Lung (tissue), 12 donors: Measurements from ENCODE around the gene PCIF1. TPM values are rescaled to one million over a fixed set of nuclear protein-coding genes. Genes with fewer than 3 reads are reported as not detected.

ENCODE experiments used
- ATAC-seq: fragments of 200-7000 bp; cut with Tn5 transposase; one replicate; pipeline ENCODE4 v1.9.1; 2020; ENCODE audit warnings: moderate number of reproducible peaks; ENCODE audit not compliant: insufficient read depth, low FRiP score
- DNase-seq, 3 donors: peaks; one replicate each; pipeline ENCODE4 v3.0.0-alpha.2; 2013 to 2017
- H3K27ac ChIP-seq, 2 donors: one replicate each; pipeline ENCODE4 v1.5.1; 2013; ENCODE audit warnings: mild to moderate bottlenecking in 2 of 2, moderate library complexity in 2 of 2, control low read depth in 1 of 2, inconsistent platforms in 1 of 2, low read depth in 1 of 2, low read length in 1 of 2
- H3K27me3 ChIP-seq, 3 donors: one replicate each; pipeline ENCODE4 v1.5.1; 2013; ENCODE audit warnings: low read length in 2 of 3; ENCODE audit not compliant: control insufficient read depth in 3 of 3, insufficient read depth in 3 of 3
- H3K36me3 ChIP-seq, 4 donors: one replicate each; pipeline ENCODE4 v1.5.1; 2013; ENCODE audit warnings: low read length in 4 of 4, mild to moderate bottlenecking in 1 of 4, moderate library complexity in 1 of 4; ENCODE audit not compliant: control insufficient read depth in 4 of 4, insufficient read depth in 4 of 4
- H3K4me1 ChIP-seq, 5 donors: one replicate each; pipeline ENCODE4 v1.5.1; 2013; ENCODE audit warnings: low read length in 5 of 5, mild to moderate bottlenecking in 2 of 5, moderate library complexity in 1 of 5; ENCODE audit not compliant: control insufficient read depth in 5 of 5, insufficient read depth in 5 of 5
- H3K4me3 ChIP-seq: one replicate; pipeline ENCODE4 v1.5.1; 2013; ENCODE audit warnings: mild to moderate bottlenecking, control low read depth, moderate library complexity
- H3K9ac ChIP-seq, 2 donors: one replicate each; pipeline ENCODE4 v1.5.1; 2013; ENCODE audit warnings: low read length in 2 of 2, control low read depth in 1 of 2; ENCODE audit not compliant: insufficient read depth in 1 of 2
- H3K9me3 ChIP-seq, 4 donors: one replicate each; pipeline ENCODE4 v1.5.1; 2013; ENCODE audit warnings: low read length in 3 of 4, mild to moderate bottlenecking in 1 of 4, moderate library complexity in 1 of 4; ENCODE audit not compliant: control insufficient read depth in 4 of 4, insufficient read depth in 3 of 4
- WGBS, 2 donors: extraction: QIAGEN DNeasy Blood & Tissue Kit; methylation state at CpG; one replicate each; pipeline ENCODE4 v1.1.7; 2013; 5-methylcytosine and 5-hydroxymethylcytosine counted together
- polyA plus RNA-seq, 2 donors: library from polyadenylated mRNA; stranded (reverse); fragments of 200-250 nt; gene quantifications; one replicate each; pipeline ENCODE4 v1.2.1, GENCODE V29; 2013
- total RNA-seq, 2 donors: library from RNA; depleted of rRNA in 1 of 2; stranded (reverse); fragments of >200 nt in 1 of 2; gene quantifications; one replicate each; pipeline ENCODE4 v1.2.1, GENCODE V29; 2014 to 2021
- TF ChIP-seq, protein P1 (sequence below): IDR thresholded peaks from 2 replicates; pipeline ENCODE4 v1.5.1; 2012; ENCODE audit warnings: mild to moderate bottlenecking; ENCODE audit errors: control extremely low read depth, extremely low read depth
- donor health status: control.
- donor health status: control.
- donor health status: Bipolar disorder and iron deficiency.
- donor health status: healthy.
- donor health status: DM: yes; HTN: yes; CAD: no.

The PCIF1 gene
- total and polyA plus RNA-seq, 4 donors: 27.7 to 48.1 (median 32.0) TPM

DNA sequence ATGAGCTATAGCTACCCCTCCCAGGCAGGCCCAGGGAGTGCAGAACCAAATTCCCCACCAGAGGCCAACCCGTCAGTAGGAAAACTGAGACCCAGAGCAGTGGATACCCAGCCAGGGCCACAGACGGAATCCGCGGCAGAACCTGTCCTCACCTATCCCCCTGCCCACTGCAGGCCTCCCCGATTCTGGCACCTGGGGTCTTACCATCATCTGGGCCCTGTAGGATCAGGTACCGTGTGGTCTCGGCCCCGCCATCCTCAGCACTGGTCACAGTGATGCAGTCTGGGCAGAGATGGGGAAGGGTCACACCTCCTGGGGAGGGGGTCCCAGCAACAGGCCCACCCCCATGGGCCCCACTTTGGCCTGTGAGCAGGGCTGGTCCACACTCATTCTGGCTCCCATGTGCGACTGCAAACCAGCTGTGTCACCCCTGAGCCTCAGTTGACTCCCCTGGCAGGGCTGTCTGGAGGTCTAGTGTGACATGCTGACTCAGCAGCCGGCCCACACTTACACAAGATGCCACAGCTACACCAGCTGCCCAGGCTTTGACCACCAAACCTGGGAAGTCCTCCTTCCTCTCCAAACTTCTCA is 33.7 kb downstream of the PCIF1 start:
- Histone ChIP-seq H3K9me3 (peaks cover 0 to 2% (median 0%) of the 10 kb centered on the region in 4 donors), H3K4me3 (no peak overlapping the region), H3K27me3 (no peaks in the 10 kb centered on the region), H3K9ac (no peak overlapping the region), H3K4me1 (peaks cover 0 to 22% (median 2%) of the 10 kb centered on the region in 5 donors), H3K27ac (no peak overlapping the region), H3K36me3 (peaks cover 14 to 45% (median 17%) of the 10 kb centered on the region in 4 donors)
- DNase-seq: no peak
- ATAC-seq: no peak
- 85 to 92% methylated on average over 10 of the region's 10 CpGs for WGBS, 2 donors
- TF ChIP-seq, protein P1, sequence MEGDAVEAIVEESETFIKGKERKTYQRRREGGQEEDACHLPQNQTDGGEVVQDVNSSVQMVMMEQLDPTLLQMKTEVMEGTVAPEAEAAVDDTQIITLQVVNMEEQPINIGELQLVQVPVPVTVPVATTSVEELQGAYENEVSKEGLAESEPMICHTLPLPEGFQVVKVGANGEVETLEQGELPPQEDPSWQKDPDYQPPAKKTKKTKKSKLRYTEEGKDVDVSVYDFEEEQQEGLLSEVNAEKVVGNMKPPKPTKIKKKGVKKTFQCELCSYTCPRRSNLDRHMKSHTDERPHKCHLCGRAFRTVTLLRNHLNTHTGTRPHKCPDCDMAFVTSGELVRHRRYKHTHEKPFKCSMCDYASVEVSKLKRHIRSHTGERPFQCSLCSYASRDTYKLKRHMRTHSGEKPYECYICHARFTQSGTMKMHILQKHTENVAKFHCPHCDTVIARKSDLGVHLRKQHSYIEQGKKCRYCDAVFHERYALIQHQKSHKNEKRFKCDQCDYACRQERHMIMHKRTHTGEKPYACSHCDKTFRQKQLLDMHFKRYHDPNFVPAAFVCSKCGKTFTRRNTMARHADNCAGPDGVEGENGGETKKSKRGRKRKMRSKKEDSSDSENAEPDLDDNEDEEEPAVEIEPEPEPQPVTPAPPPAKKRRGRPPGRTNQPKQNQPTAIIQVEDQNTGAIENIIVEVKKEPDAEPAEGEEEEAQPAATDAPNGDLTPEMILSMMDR: no peak

DNA sequence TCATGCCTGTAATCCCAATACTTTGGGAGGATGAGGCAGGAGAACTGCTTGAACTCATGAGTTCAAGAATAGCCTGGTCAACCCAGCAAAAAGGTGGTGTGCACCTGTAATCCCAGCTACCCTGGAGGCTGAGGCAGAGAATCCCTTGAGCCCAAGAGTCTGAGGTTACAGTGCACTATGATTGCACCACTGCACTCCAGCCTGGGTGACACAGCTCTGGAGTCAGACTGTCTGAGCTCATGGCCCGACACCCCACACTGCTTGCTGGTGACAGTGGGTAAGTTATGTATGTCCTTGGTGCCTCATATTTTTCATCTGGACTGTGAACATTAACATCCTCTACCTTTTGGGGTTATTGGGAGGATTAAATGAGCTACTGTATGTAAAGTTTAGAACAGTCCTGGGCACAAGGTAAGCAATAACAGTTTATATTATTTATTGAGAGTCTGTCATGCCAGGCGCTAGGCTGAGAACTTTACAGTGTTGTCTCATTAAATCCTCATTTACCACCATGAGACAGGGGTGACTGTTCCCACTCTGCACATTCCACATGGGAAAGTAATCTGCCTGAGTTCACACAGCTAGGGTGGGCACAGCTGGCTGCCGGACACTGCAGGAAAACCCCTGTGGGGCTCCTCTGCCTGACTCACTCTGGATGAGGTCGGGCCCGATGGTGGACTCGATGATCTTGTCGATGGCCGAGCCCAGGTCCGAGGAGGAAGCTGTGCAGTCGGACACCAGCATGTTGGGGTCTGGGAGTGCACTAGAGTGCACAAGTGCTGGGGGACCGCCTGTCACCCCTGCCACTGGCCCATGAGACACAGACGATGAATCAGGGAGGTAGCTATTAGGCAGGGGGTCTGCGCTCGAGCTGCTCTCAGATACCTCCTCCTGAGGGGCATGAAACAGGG is 34.6 kb downstream of the PCIF1 start:
- Histone ChIP-seq H3K27me3 (no peaks in the 10 kb centered on the region), H3K4me1 (peaks cover 0 to 22% (median 2%) of the 10 kb centered on the region in 5 donors), H3K27ac (peak overlapping the region in 1 of 2 donors; percentile 12), H3K4me3 (no peak overlapping the region), H3K9me3 (peaks cover 0 to 2% (median 0%) of the 10 kb centered on the region in 4 donors), H3K36me3 (peaks cover 13 to 36% (median 14%) of the 10 kb centered on the region in 4 donors), H3K9ac (no peak overlapping the region)
- TF ChIP-seq, protein P1: no peak
- DNase-seq (no peak), ATAC-seq (no peak)
- WGBS, 2 donors: 89% methylated on average over 14 of the region's 14 CpGs

DNA sequence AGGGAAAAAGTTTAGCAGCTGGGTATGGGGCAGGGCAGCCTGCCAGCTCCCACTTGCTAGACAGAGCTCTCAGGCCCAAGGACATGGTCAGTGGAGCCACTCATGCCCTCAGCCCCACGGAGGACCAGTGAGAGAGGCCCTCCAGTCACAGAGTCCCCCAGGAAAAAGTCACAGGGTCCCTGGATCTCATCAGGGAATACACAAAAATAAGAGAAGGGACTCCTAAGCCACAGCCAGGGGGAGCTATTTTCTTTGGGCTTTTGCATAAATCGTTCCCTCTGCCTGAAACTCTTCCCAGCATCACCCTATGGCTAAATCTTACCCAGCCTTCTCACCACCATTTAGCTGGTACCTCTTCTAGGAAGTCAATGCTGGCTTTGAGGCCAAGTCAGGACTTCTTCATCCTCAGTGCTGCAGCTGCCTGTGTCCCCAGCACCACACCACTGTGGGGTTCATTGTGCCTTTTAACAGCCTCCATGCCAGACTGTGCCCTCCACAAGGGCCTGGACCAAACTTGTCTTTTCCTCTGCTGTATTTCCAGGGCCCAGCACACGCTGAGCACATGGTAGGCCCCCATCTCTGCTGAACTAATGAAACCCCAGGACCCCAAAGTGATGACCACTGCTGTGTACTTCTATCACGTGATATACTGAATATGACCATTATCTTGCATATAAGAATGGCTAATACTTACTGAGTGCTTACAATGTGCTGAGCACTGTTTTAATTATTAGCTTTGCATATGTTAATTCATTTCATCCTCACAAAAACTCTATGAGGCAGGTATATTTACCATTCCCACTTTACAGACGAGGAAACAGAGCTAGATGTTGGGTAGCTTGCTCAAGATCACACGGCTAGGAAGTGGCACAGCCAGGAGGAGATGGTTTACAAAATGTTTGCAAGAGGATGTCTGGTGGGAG is 35.5 kb downstream of the PCIF1 start:
- peaks cover 11 to 32% (median 14%) of the 10 kb centered on the region in 4 donors for H3K36me3 ChIP-seq
- H3K27me3 ChIP-seq: no peaks in the 10 kb centered on the region
- peak overlapping the region in 1 of 2 donors; percentile 12 for H3K27ac ChIP-seq
- H3K9ac ChIP-seq: peak overlapping the region; percentile 66 to 85
- H3K4me1 ChIP-seq: peaks cover 0 to 22% (median 2%) of the 10 kb centered on the region in 5 donors
- peak overlapping the region; percentile 20 for H3K4me3 ChIP-seq
- peak in 2 of 3 donors; percentile 34 to 55 for DNase-seq
- TF ChIP-seq, protein P1: peak; percentile 12
- peaks cover 0 to 2% (median 0%) of the 10 kb centered on the region in 4 donors for H3K9me3 ChIP-seq
- WGBS, 2 donors: 35 to 37% methylated on average over 6 of the region's 6 CpGs
- ATAC-seq: no peak
